Ovary (tissue), 3 donors: Measurements from ENCODE around the gene ARVCF.

ENCODE experiments used
- CTCF ChIP-seq, 3 donors: fragments of 450-650 bp in 2 of 3; fragments of 200-600 bp in 1 of 3; IDR thresholded peaks; one replicate each; pipeline versions ENCODE4 v1.5.1 to v1.8.0; 2016 to 2022; ENCODE audit warnings: antibody characterized with exemption in 3 of 3, mild to moderate bottlenecking in 1 of 3
- EP300 ChIP-seq: sonication (generic); formaldehyde crosslinking; IDR thresholded peaks from one replicate; pipeline ENCODE4 v1.6.1; 2017; ENCODE audit warnings: antibody characterized with exemption
- POLR2A ChIP-seq: fragments of 450-650 bp; IDR thresholded peaks from one replicate; pipeline ENCODE4 v1.6.1; 2017; ENCODE audit warnings: antibody characterized with exemption, mild to moderate bottlenecking, moderate library complexity
- donor health status: DM: no; HTN: no; CAD: no.

- no peak for TF ChIP-seq CTCF (IDR thresholded peaks at IDR 0.05)
- no peak for TF ChIP-seq POLR2A
- no peak for TF ChIP-seq EP300
Measured at GRCh38 chr22:19973551-19974267, 42.9 kb downstream of the ARVCF start.
